GM12864 (cell line): Measurements from ENCODE around the gene CDKAL1.
A peak's percentile ranks its signal among the peaks of the same experiment; 100 is the strongest.

ENCODE experiments used
- DNase-seq: peaks from one replicate; pipeline ENCODE4 v3.0.0-alpha.2; 2011; ENCODE audit warnings: low read depth
- H3K4me3 ChIP-seq: 2 replicates; pipeline ENCODE4 v1.5.1; 2011; ENCODE audit warnings: mild to moderate bottlenecking, low read depth, low read length, control low read depth
- TF ChIP-seq, protein P1 (sequence below): IDR thresholded peaks from 2 replicates; pipeline ENCODE4 v1.5.1; 2011; ENCODE audit warnings: low read depth, mild to moderate bottlenecking, moderate library complexity, low read length, control low read depth, inconsistent platforms; ENCODE audit errors: missing control alignments

The CDKAL1 gene

DNA sequence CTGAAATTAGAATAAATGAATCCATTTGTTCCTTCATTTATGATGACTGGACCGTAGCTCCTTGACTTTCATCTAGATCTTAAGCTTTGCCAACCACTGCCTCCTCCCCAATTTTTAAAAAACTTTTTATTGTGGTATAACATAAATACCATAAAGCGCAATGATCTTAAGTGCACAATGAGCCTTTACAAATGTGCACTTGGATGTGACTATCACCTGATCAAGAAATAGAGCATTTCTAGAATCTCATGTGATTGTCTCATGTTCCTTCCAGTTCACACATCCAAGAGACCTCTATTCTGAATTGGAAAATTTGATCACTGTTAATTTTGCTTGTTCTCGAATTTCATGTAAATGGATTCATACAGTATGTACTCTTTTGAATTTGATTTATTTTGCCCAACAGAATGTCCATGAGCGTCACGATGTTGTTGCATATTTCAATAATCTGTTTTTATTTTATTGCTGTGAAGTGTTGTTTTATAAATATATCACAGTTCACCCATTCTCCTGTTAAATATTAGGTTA lies 442.2 kb downstream of the CDKAL1 start:
- TF ChIP-seq, protein P1, sequence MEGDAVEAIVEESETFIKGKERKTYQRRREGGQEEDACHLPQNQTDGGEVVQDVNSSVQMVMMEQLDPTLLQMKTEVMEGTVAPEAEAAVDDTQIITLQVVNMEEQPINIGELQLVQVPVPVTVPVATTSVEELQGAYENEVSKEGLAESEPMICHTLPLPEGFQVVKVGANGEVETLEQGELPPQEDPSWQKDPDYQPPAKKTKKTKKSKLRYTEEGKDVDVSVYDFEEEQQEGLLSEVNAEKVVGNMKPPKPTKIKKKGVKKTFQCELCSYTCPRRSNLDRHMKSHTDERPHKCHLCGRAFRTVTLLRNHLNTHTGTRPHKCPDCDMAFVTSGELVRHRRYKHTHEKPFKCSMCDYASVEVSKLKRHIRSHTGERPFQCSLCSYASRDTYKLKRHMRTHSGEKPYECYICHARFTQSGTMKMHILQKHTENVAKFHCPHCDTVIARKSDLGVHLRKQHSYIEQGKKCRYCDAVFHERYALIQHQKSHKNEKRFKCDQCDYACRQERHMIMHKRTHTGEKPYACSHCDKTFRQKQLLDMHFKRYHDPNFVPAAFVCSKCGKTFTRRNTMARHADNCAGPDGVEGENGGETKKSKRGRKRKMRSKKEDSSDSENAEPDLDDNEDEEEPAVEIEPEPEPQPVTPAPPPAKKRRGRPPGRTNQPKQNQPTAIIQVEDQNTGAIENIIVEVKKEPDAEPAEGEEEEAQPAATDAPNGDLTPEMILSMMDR: no peak
- no peak for DNase-seq
- no peak overlapping the region for H3K4me3 ChIP-seq

DNA sequence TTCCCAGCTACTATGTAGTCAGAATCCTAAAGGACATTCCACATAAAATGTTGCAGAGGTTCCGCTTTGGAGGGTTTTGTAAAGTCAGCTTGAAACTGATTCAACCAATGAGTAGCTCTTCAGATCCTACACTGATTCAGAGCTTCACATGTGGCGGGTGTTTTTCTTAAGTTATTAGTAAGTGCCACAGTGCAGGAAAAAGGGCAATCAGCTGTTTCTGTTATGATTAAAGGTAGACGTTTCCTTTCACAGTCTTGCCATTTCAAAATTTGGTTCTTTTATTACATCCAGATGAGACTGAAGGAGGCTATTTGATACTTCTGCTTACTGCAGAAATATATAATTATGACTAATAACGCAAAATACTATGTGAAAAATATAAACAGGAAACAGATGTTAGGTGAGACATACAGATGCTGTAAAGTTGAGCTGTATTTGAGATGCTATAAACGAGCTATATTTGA lies 443.9 kb downstream of the CDKAL1 start:
- no peak overlapping the region for H3K4me3 ChIP-seq
- DNase-seq: peak; percentile 34
- TF ChIP-seq, protein P1: no peak

DNA sequence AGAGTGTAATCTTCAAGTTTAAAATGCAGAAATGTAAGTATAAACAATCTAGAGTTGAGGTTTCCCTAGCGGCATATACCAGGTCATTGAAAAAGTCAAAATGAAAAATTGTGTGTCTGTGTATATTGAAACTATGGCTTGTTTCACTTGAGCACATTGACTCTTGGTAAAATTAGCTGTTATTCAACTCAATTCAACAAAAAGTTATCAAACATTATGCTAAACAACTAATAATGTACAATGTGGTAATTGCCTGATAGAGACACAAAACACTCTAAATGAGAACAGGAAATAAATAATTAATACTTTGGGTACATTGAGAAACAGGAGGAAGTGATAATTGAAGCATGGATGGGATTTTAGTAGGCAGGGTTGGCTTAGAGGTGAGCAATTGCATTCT lies 444.8 kb downstream of the CDKAL1 start:
- no peak overlapping the region for H3K4me3 ChIP-seq
- DNase-seq: no peak
- TF ChIP-seq, protein P1: no peak

DNA sequence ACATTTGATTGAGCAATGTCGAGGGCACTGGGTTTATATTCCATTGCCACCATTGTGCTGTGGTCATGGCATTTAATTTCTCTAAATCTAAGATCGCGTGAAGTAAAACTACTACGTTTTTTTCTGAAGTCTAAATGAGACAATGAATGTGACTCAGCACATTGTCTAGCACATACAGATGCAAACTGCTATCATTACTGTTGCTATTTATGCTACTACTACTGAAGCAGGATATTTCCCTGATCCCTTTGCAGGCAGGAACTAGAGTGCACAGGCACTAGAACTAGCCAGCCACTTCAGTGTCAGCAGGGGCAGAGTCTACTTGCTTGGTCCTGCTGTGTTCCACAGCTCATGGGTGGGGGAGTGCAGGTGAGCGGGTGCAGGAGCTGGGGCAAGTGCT lies 449.7 kb downstream of the CDKAL1 start:
- no peak for DNase-seq
- no peak overlapping the region for H3K4me3 ChIP-seq
- TF ChIP-seq, protein P1: no peak

DNA sequence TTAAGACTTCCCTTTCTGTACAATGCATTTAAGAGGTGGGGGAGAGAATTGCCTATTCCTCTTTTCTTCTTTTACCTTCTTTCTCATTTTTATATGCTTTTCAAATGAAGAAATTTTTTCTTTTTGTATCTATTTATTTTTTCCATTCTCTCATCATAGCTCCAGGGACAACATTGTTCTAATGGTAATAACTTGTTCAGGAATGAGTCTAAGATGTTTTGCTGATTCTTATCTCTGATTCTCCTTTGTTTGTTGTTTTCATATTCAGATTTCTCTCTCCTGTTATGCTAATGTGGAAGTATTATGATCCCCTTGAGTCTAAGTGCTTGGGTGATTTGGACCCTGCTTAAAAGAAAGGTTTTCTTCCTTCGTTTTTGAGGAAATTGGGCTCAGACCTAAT lies 451.6 kb downstream of the CDKAL1 start:
- no peak overlapping the region for H3K4me3 ChIP-seq
- no peak for DNase-seq
- TF ChIP-seq, protein P1: no peak

DNA sequence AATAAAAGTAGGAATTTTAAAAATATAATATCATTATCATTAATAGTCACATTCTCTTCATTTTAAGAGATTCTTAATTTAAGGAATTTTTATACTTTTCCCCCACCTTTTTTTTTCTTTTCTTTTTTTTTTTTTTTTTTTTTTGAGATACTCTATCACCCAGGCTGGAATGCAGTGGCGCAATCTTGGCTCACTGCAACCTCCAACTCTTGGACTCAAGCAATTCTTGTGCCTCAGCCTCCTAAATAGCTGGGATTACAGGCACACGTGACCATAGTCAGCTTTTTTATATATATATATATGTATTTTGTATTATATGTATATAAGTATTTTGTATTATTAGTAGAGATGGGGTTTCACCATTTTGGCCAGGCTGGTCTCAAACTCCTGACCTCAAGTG lies 457.7 kb downstream of the CDKAL1 start:
- TF ChIP-seq, protein P1: no peak
- DNase-seq: no peak

DNA sequence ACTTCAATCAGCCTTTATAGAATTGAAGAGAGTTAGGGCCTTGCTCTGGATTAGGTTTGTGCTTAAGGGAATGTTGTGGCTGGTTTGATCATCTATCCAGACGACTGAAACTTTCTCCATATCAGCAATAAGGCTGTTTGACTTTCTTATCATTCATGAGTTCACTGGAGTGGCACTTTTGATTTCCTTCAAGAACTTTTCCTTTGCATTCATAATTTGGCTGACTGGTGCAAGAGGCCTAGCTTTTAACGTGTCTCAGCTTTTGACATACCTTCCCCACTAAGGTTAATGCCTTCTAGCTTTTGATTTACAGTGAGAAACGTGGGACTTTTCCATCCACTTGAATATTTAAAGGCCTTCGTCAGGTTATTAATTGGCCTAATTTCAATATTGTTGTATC lies 461.8 kb downstream of the CDKAL1 start:
- TF ChIP-seq, protein P1: no peak
- no peak overlapping the region for H3K4me3 ChIP-seq
- DNase-seq: no peak

More for the DNA sequence above, 457.7 kb downstream of the CDKAL1 start:
- no peak overlapping the region for H3K4me3 ChIP-seq
